ENCODE data around the gene LMO7.

DNA sequence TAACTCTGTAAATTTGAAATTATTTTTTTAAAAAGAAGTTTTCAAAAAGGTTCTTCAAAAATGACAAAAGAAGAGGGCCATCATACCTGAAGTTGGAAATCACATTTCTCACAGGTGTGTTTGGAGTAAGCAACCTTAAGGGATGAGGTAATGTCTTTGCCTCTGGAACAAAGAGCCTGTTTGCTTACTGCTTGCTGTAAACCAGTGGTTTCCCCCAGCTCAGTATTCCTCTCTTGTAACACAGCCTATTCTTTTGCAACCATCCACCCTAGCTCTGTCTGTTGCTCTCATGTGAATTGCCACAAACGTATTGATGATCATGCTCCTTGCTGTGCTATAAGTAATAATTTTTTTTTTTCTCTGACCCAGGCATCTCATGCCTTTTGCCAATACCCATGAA, 48.5 kb upstream of the LMO7 start:
- TF ChIP-seq CTCF (IDR thresholded peaks at IDR 0.05) (no peak), SIN3A (IDR thresholded peaks at IDR 0.05; ENCODE audit: borderline replicate concordance, insufficient read depth, low read depth, low read length) (no peak), REST (IDR thresholded peaks at IDR 0.05; ENCODE audit: insufficient read depth in 1 of 2, low read depth in 2 of 2, low read length in 1 of 2) (no peak), TCF7L2 (IDR thresholded peaks at IDR 0.05; ENCODE audit: low read depth, low read length) (no peak)

Data from Panc1 (cell line).